Pancreas (tissue), 10 donors: Measurements from ENCODE around the gene SULT1E1. TPM values are rescaled to one million over a fixed set of nuclear protein-coding genes. Genes with fewer than 3 reads are reported as not detected.

Experiments used
- ATAC-seq, 4 donors: fragments of 200-7000 bp; cut with Tn5 transposase; one replicate each; pipeline versions ENCODE4 v1.8.0 to v1.9.1; 2020; ENCODE audit warnings: mild to moderate bottlenecking in 4 of 4, moderate library complexity in 4 of 4
- DNase-seq, 6 donors: peaks; one replicate each; pipeline ENCODE4 v3.0.0-alpha.2; 2020
- FAIRE-seq: peaks from 2 replicates; lab custom pipeline; 2012; peaks lifted over from hg19 to GRCh38; lab: Jason Lieb, UNC
- H3K27ac ChIP-seq, 4 donors: fragments of 200-600 bp; sonication (generic); 1 replicate in 3 of 4; 2 replicates in 1 of 4; pipeline versions ENCODE4 v1.5.0 to v1.8.0; 2020
- H3K27me3 ChIP-seq, 4 donors: fragments of 200-600 bp; one replicate each; pipeline ENCODE4 v1.8.0; 2021
- H3K36me3 ChIP-seq, 3 donors: fragments of 200-600 bp; sonication (generic) in 1 of 3; one replicate each; pipeline versions ENCODE4 v1.5.0 to v1.8.0; 2020 to 2021
- H3K4me1 ChIP-seq, 3 donors: fragments of 200-600 bp; one replicate each; pipeline ENCODE4 v1.8.0; 2021
- H3K4me3 ChIP-seq, 4 donors: fragments of 200-600 bp; sonication (generic) in 2 of 4; one replicate each; pipeline versions ENCODE4 v1.5.0 to v1.8.0; 2020 to 2021
- H3K9me3 ChIP-seq, 4 donors: fragments of 200-600 bp; one replicate each; pipeline ENCODE4 v1.8.0; 2021
- CTCF ChIP-seq, 4 donors: fragments of 200-600 bp; sonication (generic) in 3 of 4; IDR thresholded peaks; one replicate each; pipeline versions ENCODE4 v1.5.0 to v1.8.0; 2021; ENCODE audit warnings: antibody characterized with exemption in 4 of 4
- WGBS, 2 donors: extraction: QIAGEN DNeasy Blood & Tissue Kit; methylation state at CpG; one replicate each; pipeline ENCODE4 v1.1.7; 2013; 5-methylcytosine and 5-hydroxymethylcytosine counted together
- intact Hi-C, 3 donors: fragments of 100-400 bp; cut with DNase I; formaldehyde crosslinking; loops; one replicate each; pipeline versions ENCODE4 v1.11.1 to v1.14.2; 2022
- polyA plus RNA-seq, 2 donors: library from polyadenylated mRNA; stranded (reverse); fragments of 200-250 nt; gene quantifications; one replicate each; pipeline ENCODE4 v1.2.3, GENCODE V29; 2013
- total RNA-seq, 6 donors: library from RNA; stranded (reverse); fragmentation: NEBNext Ultra II Directional in 4 of 6; extraction: Animal tissue kit (Norgen Biotek cat#: 25700) in 4 of 6; gene quantifications; one replicate each; pipeline versions ENCODE4 v1.2.1 to v1.2.4, GENCODE V29; 2021 to 2023
- donor health status: healthy with polysubstance abuse.
- donor health status: DM: no; HTN: no; CAD: no; lungs with moderate emphysema.
- donor health status: DM: no; HTN: no; CAD: no.
- donor health status: control.
- donor health status: control.
- donor health status: Bipolar disorder and iron deficiency.
- donor health status: DM: yes; HTN: yes; CAD: no.
- donor health status: DM: no; HTN: no; CAD: no.
- donor health status: DM: no; HTN: no; CAD: no.
- donor health status: DM: yes; HTN: yes; CAD: no.

The SULT1E1 gene
- total and polyA plus RNA-seq, 8 donors, result 0.13 to 0.37 TPM; not detected in 6

- ATAC-seq, result no peak
- intact Hi-C loops, result no loop called here
- no peak for DNase-seq
- Histone ChIP-seq H3K4me3 (no peak overlapping the region), H3K9me3 (no peaks in the 10 kb centered on the region), H3K4me1 (peaks cover 0 to 11% (median 5%) of the 10 kb centered on the region in 3 donors), H3K27ac (no peak overlapping the region), H3K36me3 (no peaks in the 10 kb centered on the region), H3K27me3 (no peaks in the 10 kb centered on the region)
- WGBS, 2 donors, result 48 to 50% methylated on average over 1 of the region's 1 CpG
- no peak for TF ChIP-seq CTCF (IDR thresholded peaks at IDR 0.05)
- no peak for FAIRE-seq
Measured at GRCh38 chr4:69860521-69861298, 765 bp upstream of the SULT1E1 start.

- intact Hi-C loops, result no loop called here
- Histone ChIP-seq H3K4me1 (peaks cover 0 to 11% (median 5%) of the 10 kb centered on the region in 3 donors), H3K36me3 (no peaks in the 10 kb centered on the region), H3K4me3 (no peak overlapping the region), H3K27ac (no peak overlapping the region), H3K27me3 (no peaks in the 10 kb centered on the region), H3K9me3 (no peaks in the 10 kb centered on the region)
- no peak for TF ChIP-seq CTCF (IDR thresholded peaks at IDR 0.05)
- ATAC-seq (no peak), DNase-seq (no peak), FAIRE-seq (no peak)
- 97 to 100% methylated on average over 1 of the region's 1 CpG for WGBS, 2 donors
Measured at GRCh38 chr4:69859140-69859685, 732 bp downstream of the SULT1E1 start.

GRCh38 chr4:69858690-69859089 lies 1.3 kb downstream of the SULT1E1 start:
- Histone ChIP-seq H3K9me3 (no peaks in the 10 kb centered on the region), H3K36me3 (no peaks in the 10 kb centered on the region), H3K4me3 (no peak overlapping the region), H3K27ac (no peak overlapping the region), H3K27me3 (no peaks in the 10 kb centered on the region), H3K4me1 (peaks cover 0 to 11% (median 5%) of the 10 kb centered on the region in 3 donors)
- peak in 3 of 4 donors; percentile 55 to 70 (median 70) for ATAC-seq
- intact Hi-C loops, result no loop called here
- TF ChIP-seq CTCF (IDR thresholded peaks at IDR 0.05), result no peak
- DNase-seq, result no peak
- 0 to 3% methylated on average over 1 of the region's 1 CpG for WGBS, 2 donors
- FAIRE-seq, result no peak

GRCh38 chr4:69855822-69856221 lies 4.1 kb downstream of the SULT1E1 start:
- intact Hi-C loops, result no loop called here
- ATAC-seq (no peak), DNase-seq (no peak), FAIRE-seq (no peak)
- H3K36me3 ChIP-seq, result no peaks in the 10 kb centered on the region
- TF ChIP-seq CTCF (IDR thresholded peaks at IDR 0.05), result no peak
- no peak overlapping the region for H3K4me3 ChIP-seq
- H3K27me3 ChIP-seq, result no peaks in the 10 kb centered on the region
- H3K4me1 ChIP-seq, result peaks cover 0 to 11% (median 5%) of the 10 kb centered on the region in 3 donors
- 91 to 97% methylated on average over 2 of the region's 2 CpGs for WGBS, 2 donors
- no peaks in the 10 kb centered on the region for H3K9me3 ChIP-seq
- no peak overlapping the region for H3K27ac ChIP-seq

GRCh38 chr4:69849969-69850368 lies 10.0 kb downstream of the SULT1E1 start:
- Histone ChIP-seq H3K27me3 (no peaks in the 10 kb centered on the region), H3K36me3 (no peaks in the 10 kb centered on the region), H3K4me1 (no peaks in the 10 kb centered on the region), H3K9me3 (no peaks in the 10 kb centered on the region), H3K4me3 (no peak overlapping the region), H3K27ac (no peak overlapping the region)
- no peak for TF ChIP-seq CTCF (IDR thresholded peaks at IDR 0.05)
- 54 to 75% methylated on average over 1 of the region's 1 CpG for WGBS, 2 donors
- DNase-seq (no peak), ATAC-seq (no peak), FAIRE-seq (no peak)
- intact Hi-C loops, result no loop called here
